Neuronal stem cell (in vitro differentiated cells): Measurements from ENCODE around the gene LNX2.

ENCODE experiments used
- DNase-seq: peaks from one replicate; pipeline ENCODE4 v3.0.0-alpha.2; 2013; ENCODE audit warnings: low spot score
- H2AFZ ChIP-seq: one replicate; pipeline ENCODE4 v1.6.1; 2013; ENCODE audit warnings: mild to moderate bottlenecking, low read length, inconsistent platforms
- H2AK5ac ChIP-seq: 2 replicates; pipeline ENCODE4 v1.6.1; 2013; ENCODE audit warnings: low read depth, mild to moderate bottlenecking, inconsistent platforms, low read length, moderate library complexity, mixed read lengths
- H2BK120ac ChIP-seq: 2 replicates; pipeline ENCODE4 v1.6.1; 2013; ENCODE audit warnings: low read depth, mild to moderate bottlenecking, inconsistent platforms, low read length, moderate library complexity, mixed read lengths
- H2BK12ac ChIP-seq: one replicate; pipeline ENCODE4 v1.6.1; 2013; ENCODE audit warnings: low read length, inconsistent platforms
- H2BK15ac ChIP-seq: 2 replicates; pipeline ENCODE4 v1.6.1; 2013; ENCODE audit warnings: mild to moderate bottlenecking, low read length, inconsistent platforms, mixed read lengths
- H2BK5ac ChIP-seq: one replicate; pipeline ENCODE4 v1.6.1; 2013; ENCODE audit warnings: inconsistent platforms, mild to moderate bottlenecking, low read length, moderate library complexity
- H3K14ac ChIP-seq: one replicate; pipeline ENCODE4 v1.6.1; 2013; ENCODE audit warnings: low read length, inconsistent platforms
- H3K18ac ChIP-seq: 2 replicates; pipeline ENCODE4 v1.6.1; 2013; ENCODE audit warnings: low read length, inconsistent platforms
- H3K23ac ChIP-seq: 2 replicates; pipeline ENCODE4 v1.6.1; 2013; ENCODE audit warnings: low read depth, mild to moderate bottlenecking, mixed read lengths, low read length, inconsistent platforms; ENCODE audit not compliant: poor library complexity
- H3K27ac ChIP-seq: replicated peaks from 3 replicates; pipeline ENCODE4 v1.5.1; 2013; ENCODE audit warnings: low read length, inconsistent platforms
- H3K27me3 ChIP-seq, 3 experiments: 2 replicates each; pipeline ENCODE4 v1.6.1; 2013; ENCODE audit warnings: low read length in 3 of 3, mild to moderate bottlenecking in 2 of 3, inconsistent platforms in 1 of 3, low read depth in 1 of 3, mixed read lengths in 1 of 3, moderate library complexity in 1 of 3; ENCODE audit not compliant: control insufficient read depth in 3 of 3, insufficient read depth in 3 of 3
- H3K36me3 ChIP-seq, 2 donors: replicated peaks in 1 of 2; 2 replicates each; pipeline ENCODE4 v1.6.1; 2013; ENCODE audit warnings: low read length in 2 of 2; ENCODE audit not compliant: control insufficient read depth in 2 of 2, insufficient read depth in 2 of 2
- H3K4ac ChIP-seq: 2 replicates; pipeline ENCODE4 v1.6.1; 2013; ENCODE audit warnings: inconsistent platforms, mild to moderate bottlenecking, low read length, moderate library complexity
- H3K4me1 ChIP-seq, 2 donors: 1 replicate in 1 of 2; 2 replicates in 1 of 2; pipeline ENCODE4 v1.6.1; 2013; ENCODE audit warnings: low read length in 2 of 2, low read depth in 1 of 2; ENCODE audit not compliant: control insufficient read depth in 2 of 2, insufficient read depth in 1 of 2
- H3K4me2 ChIP-seq: one replicate; pipeline ENCODE4 v1.6.1; 2013; ENCODE audit warnings: mild to moderate bottlenecking, low read length, inconsistent platforms; ENCODE audit not compliant: insufficient read depth, poor library complexity, severe bottlenecking
- H3K4me3 ChIP-seq, 2 donors: 2 replicates each; pipeline ENCODE4 v1.5.1; 2013; ENCODE audit warnings: low read length in 2 of 2, mild to moderate bottlenecking in 2 of 2, inconsistent platforms in 1 of 2, moderate library complexity in 1 of 2
- H3K79me1 ChIP-seq: one replicate; pipeline ENCODE4 v1.6.1; 2013; ENCODE audit warnings: low read depth, mild to moderate bottlenecking, inconsistent platforms, low read length, moderate library complexity
- H3K9ac ChIP-seq: one replicate; pipeline ENCODE4 v1.6.1; 2013; ENCODE audit warnings: mild to moderate bottlenecking, low read depth, low read length, inconsistent platforms; ENCODE audit not compliant: poor library complexity
- H3K9me3 ChIP-seq, 2 donors: replicated peaks in 1 of 2; 2 replicates each; pipeline versions ENCODE3 to v1.6.1; 2013; ENCODE audit warnings: low read length in 2 of 2, mild to moderate bottlenecking in 2 of 2, inconsistent platforms in 1 of 2, low read depth in 1 of 2, mixed read lengths in 1 of 2, moderate library complexity in 1 of 2; ENCODE audit not compliant: control insufficient read depth in 2 of 2, insufficient read depth in 1 of 2
- H4K8ac ChIP-seq: one replicate; pipeline ENCODE4 v1.6.1; 2013; ENCODE audit warnings: low read depth, mild to moderate bottlenecking, inconsistent platforms, low read length, moderate library complexity
- H4K91ac ChIP-seq: one replicate; pipeline ENCODE4 v1.6.1; 2013; ENCODE audit warnings: low read length, low read depth, mild to moderate bottlenecking, inconsistent platforms; ENCODE audit not compliant: poor library complexity
- WGBS, 2 donors: extraction: QIAGEN DNeasy Blood & Tissue Kit; methylation state at CpG; one replicate each; pipeline ENCODE4 v1.1.7; 2013; ENCODE audit warnings: missing lambda C conversion rate in 2 of 2, mixed read lengths in 1 of 2; ENCODE audit not compliant: insufficient read length in 2 of 2, insufficient replicate concordance in 1 of 2; ENCODE audit errors: extremely low coverage in 2 of 2; 5-methylcytosine and 5-hydroxymethylcytosine counted together

Gene LNX2

DNA sequence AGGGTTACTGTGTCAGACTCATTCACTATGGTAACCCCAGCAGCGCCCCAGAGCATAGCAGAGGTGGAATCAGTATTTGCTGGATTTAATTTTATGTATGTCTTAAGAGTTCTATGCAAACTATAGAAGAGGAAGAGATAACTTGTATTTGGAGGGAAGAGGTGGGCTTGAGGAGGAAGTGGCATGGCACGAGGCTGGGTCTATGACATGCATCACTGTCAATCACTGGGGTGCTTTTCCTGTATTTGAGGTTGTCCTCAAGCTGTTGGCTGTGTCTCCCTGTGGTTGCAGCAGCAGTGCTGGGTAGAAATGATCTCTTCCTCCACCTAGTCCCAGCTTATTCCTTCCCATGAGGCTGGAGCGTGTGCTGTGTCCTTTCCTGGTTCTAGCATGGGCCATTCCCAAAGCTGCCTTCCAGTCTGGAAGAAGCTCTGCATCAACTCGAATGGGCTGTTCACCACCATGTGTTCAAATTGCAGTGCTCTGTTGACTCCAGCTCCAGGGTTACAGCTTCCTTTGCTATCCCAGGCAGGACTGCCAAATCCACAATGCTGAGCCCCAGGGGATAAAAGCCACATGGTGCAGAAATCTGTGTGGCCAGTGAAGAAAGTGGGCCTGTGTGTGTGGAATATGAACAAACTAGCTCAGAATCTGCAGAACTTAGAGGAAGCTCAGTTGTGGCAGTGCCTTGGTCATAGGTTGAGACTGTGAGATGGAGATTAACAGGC lies 96.8 kb downstream of the LNX2 start:
- Histone ChIP-seq H3K18ac (no peak overlapping the region), H3K36me3 (no peaks in the 10 kb centered on the region), H2AFZ (no peak overlapping the region), H2BK120ac (no peak overlapping the region), H3K4me3 (no peak overlapping the region), H3K4ac (no peak overlapping the region), H3K27ac (no peak overlapping the region), H2BK15ac (no peak overlapping the region), H4K91ac (no peak overlapping the region), H3K14ac (no peak overlapping the region), H2BK12ac (no peak overlapping the region), H3K4me1 (peaks cover 0 to 3% of the 10 kb centered on the region in 2 donors), H3K9me3 (peaks cover 0 to 10% of the 10 kb centered on the region in 2 donors), H3K23ac (no peak overlapping the region), H4K8ac (no peak overlapping the region), H3K27me3 (peaks cover 0 to 2% (median 2%) of the 10 kb centered on the region in 3 experiments), H2AK5ac (no peak overlapping the region), H3K79me1 (no peaks in the 10 kb centered on the region), H3K4me2 (no peak overlapping the region), H2BK5ac (no peak overlapping the region), H3K9ac (no peak overlapping the region)
- DNase-seq: no peak
- no CpG with 5 or more reads among the region's 4 CpGs for WGBS, 2 donors

DNA sequence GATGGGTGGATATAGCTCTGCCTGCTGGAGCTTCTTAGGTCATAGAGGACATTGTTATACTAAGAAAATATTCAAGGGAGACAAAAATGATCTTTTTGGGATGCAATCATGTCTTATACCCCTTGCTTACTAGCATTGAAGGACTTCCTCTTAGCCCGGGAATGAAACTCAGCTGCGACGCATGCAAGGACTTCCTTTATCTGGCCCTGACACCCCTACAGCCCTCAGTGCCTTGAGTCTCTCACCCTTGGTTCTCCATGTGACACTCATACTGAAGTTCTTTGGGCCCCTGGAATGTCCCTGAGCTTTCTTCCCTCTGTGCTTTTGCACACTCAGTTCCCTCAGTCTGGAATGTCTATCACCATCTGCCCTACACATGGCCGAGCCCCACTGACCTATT lies 97.5 kb downstream of the LNX2 start:
- H3K4me1 ChIP-seq: peaks cover 0 to 3% of the 10 kb centered on the region in 2 donors
- H3K27ac ChIP-seq: no peak overlapping the region
- H3K36me3 ChIP-seq: no peaks in the 10 kb centered on the region
- H4K91ac ChIP-seq: no peak overlapping the region
- no peak overlapping the region for H4K8ac ChIP-seq
- H2AK5ac ChIP-seq: no peak overlapping the region
- H2AFZ ChIP-seq: no peak overlapping the region
- no peak overlapping the region for H3K14ac ChIP-seq
- no peak overlapping the region for H3K9ac ChIP-seq
- WGBS, 2 donors: no CpG with 5 or more reads among the region's 4 CpGs
- H2BK5ac ChIP-seq: no peak overlapping the region
- no peak overlapping the region for H2BK12ac ChIP-seq
- no peak overlapping the region for H3K23ac ChIP-seq
- DNase-seq: no peak
- no peak overlapping the region for H3K4me3 ChIP-seq
- H2BK120ac ChIP-seq: no peak overlapping the region
- no peak overlapping the region for H3K4me2 ChIP-seq
- H2BK15ac ChIP-seq: no peak overlapping the region
- peaks cover 0 to 9% of the 10 kb centered on the region in 2 donors for H3K9me3 ChIP-seq
- H3K18ac ChIP-seq: no peak overlapping the region
- peaks cover 0 to 6% (median 2%) of the 10 kb centered on the region in 3 experiments for H3K27me3 ChIP-seq
- no peak overlapping the region for H3K4ac ChIP-seq
- H3K79me1 ChIP-seq: no peaks in the 10 kb centered on the region

DNA sequence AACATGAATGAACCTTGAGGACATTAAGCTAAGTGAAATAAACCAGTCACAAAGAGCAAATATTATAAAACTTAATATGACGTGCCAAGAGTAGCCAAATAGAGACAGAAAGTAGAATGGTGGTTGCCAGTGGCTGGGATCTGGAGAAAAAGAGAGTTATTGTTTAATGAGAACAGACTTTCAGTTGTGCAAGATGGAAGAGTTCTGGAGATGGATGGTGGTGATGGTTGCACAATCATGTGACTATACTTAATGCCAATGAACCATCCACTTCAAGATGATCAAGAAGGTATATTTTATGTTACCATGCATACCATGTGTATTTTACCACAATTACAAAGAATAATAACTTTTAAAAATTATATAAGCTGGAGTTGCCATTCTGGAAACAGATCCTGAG lies 104.2 kb downstream of the LNX2 start:
- no peaks in the 10 kb centered on the region for H3K79me1 ChIP-seq
- H3K4me1 ChIP-seq: no peaks in the 10 kb centered on the region
- no peak for DNase-seq
- H4K91ac ChIP-seq: no peak overlapping the region
- no peak overlapping the region for H4K8ac ChIP-seq
- H3K4me3 ChIP-seq: no peak overlapping the region
- no peak overlapping the region for H3K14ac ChIP-seq
- no peak overlapping the region for H2BK120ac ChIP-seq
- no peak overlapping the region for H2BK5ac ChIP-seq
- H3K23ac ChIP-seq: no peak overlapping the region
- no peaks in the 10 kb centered on the region for H3K9me3 ChIP-seq
- WGBS, 2 donors: no CpG with 5 or more reads among the region's 1 CpG
- no peak overlapping the region for H2BK12ac ChIP-seq
- no peak overlapping the region for H3K27ac ChIP-seq
- H2AK5ac ChIP-seq: no peak overlapping the region
- H3K9ac ChIP-seq: no peak overlapping the region
- H3K4me2 ChIP-seq: no peak overlapping the region
- peaks cover 0 to 7% (median 0%) of the 10 kb centered on the region in 3 experiments for H3K27me3 ChIP-seq
- no peaks in the 10 kb centered on the region for H3K36me3 ChIP-seq
- H3K4ac ChIP-seq: no peak overlapping the region
- H3K18ac ChIP-seq: no peak overlapping the region
- no peak overlapping the region for H2BK15ac ChIP-seq
- no peak overlapping the region for H2AFZ ChIP-seq

DNA sequence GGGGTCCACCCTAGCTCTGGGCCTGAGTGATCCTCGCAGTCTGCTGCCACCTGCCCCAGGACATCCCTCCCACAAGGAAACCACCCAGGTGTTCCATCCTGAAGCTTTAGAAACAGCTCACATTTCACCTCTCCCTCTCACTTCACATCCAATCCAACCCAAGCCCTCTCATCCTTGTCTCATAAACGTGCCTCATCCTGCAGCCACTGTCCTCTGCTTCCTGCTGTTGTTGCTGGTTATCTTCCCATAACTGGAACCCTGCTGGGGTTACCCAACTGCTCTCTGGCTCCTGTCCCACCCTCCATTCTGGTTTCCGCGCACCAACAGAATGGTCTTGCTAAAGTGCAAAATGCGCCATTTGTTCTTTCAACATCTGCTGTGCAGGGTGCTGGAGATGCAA lies 110.2 kb downstream of the LNX2 start:
- Histone ChIP-seq H3K14ac (no peak overlapping the region), H3K4me2 (no peak overlapping the region), H4K8ac (no peak overlapping the region), H3K4ac (no peak overlapping the region), H3K23ac (no peak overlapping the region), H3K4me3 (no peak overlapping the region), H3K18ac (no peak overlapping the region), H2BK12ac (no peak overlapping the region), H2AFZ (no peak overlapping the region), H2AK5ac (no peak overlapping the region), H4K91ac (no peak overlapping the region), H3K36me3 (no peaks in the 10 kb centered on the region), H2BK15ac (no peak overlapping the region), H2BK120ac (no peak overlapping the region), H3K27me3 (no peaks in the 10 kb centered on the region), H3K27ac (no peak overlapping the region), H3K9ac (no peak overlapping the region), H3K9me3 (no peaks in the 10 kb centered on the region), H2BK5ac (no peak overlapping the region), H3K79me1 (no peaks in the 10 kb centered on the region), H3K4me1 (no peaks in the 10 kb centered on the region)
- no CpG with 5 or more reads among the region's 5 CpGs for WGBS, 2 donors
- DNase-seq: no peak
